Measurements from ENCODE around the gene CNTNAP5.

Gene CNTNAP5

GRCh38 chr2:124805060-124805459 is 780.0 kb downstream of the CNTNAP5 start:
- DNase-seq (ENCODE audit: low read depth) = no peak
- TF ChIP-seq MAX (IDR thresholded peaks at IDR 0.05; ENCODE audit: low read depth, low read length) = no peak
- TF ChIP-seq CTCF (IDR thresholded peaks at IDR 0.05; ENCODE audit: low read depth, low read length) = no peak
- no peak for TF ChIP-seq MYC (IDR thresholded peaks at IDR 0.05; ENCODE audit: low read depth, low read length)

GRCh38 chr2:124810132-124810531 is 785.0 kb downstream of the CNTNAP5 start:
- TF ChIP-seq POLR2A (IDR thresholded peaks at IDR 0.05; ENCODE audit: extremely low read depth, insufficient read length) (no peak), MAX (IDR thresholded peaks at IDR 0.05; ENCODE audit: low read depth, low read length) (no peak), CTCF (IDR thresholded peaks at IDR 0.05; ENCODE audit: low read depth, low read length) (peak; percentile 7), MYC (IDR thresholded peaks at IDR 0.05; ENCODE audit: low read depth, low read length) (no peak)
- peak; percentile 28 for DNase-seq (ENCODE audit: low read depth)
- H3K4me3 ChIP-seq (ENCODE audit: low read depth, low read length) = no peak overlapping the region

More at GRCh38 chr2:124805060-124805459, 780.0 kb downstream of the CNTNAP5 start:
- no peak overlapping the region for H3K4me3 ChIP-seq (ENCODE audit: low read depth, low read length)

DNA sequence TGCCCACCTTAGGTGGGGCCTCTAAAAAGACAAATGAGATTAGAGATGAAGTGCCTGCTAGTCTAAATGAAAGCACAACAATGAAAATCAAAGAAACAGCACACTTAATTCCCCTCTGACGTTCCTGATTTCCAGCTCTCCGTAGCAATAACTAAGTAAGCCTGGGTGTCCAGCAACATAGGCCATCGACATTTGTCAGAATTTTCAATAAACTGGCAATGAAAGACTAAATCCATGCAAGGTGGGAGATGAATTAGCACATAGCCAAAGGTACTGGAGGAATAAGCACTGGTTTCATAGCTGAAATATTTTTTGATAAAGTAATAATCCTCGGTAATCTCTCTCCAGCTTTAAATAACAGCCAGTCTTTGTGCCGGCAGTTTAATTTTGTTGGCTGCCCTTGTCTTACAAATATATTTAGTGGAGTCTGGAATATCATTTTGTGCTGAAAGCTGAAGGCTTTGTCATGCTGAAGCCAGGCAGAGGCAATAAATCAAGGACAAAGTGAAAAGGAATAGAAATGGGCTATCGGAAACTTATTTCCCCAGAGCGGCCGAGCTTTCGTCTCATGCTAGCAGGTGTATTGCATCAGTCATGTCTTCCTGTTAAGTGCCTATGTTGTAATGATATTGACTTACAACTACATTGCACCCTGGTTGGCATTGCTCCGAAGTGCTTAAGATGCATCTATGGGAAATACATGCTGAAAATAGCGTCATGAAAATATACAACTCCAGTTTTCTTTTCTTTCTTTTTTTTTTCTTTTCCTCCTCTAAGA is 790.1 kb downstream of the CNTNAP5 start:
- TF ChIP-seq CTCF (IDR thresholded peaks at IDR 0.05; ENCODE audit: low read depth, low read length) (no peak), MYC (IDR thresholded peaks at IDR 0.05; ENCODE audit: low read depth, low read length) (no peak), POLR2A (IDR thresholded peaks at IDR 0.05; ENCODE audit: extremely low read depth, insufficient read length) (no peak), MAX (IDR thresholded peaks at IDR 0.05; ENCODE audit: low read depth, low read length) (no peak)
- H3K4me3 ChIP-seq (ENCODE audit: low read depth, low read length) = no peak overlapping the region
- peak; percentile 6 for DNase-seq (ENCODE audit: low read depth)

GRCh38 chr2:124816007-124816406 is 790.9 kb downstream of the CNTNAP5 start:
- no peak overlapping the region for H3K4me3 ChIP-seq (ENCODE audit: low read depth, low read length)
- no peak for TF ChIP-seq MAX (IDR thresholded peaks at IDR 0.05; ENCODE audit: low read depth, low read length)
- TF ChIP-seq POLR2A (IDR thresholded peaks at IDR 0.05; ENCODE audit: extremely low read depth, insufficient read length) = no peak
- no peak for TF ChIP-seq MYC (IDR thresholded peaks at IDR 0.05; ENCODE audit: low read depth, low read length)
- no peak for TF ChIP-seq CTCF (IDR thresholded peaks at IDR 0.05; ENCODE audit: low read depth, low read length)
- DNase-seq (ENCODE audit: low read depth) = no peak

DNA sequence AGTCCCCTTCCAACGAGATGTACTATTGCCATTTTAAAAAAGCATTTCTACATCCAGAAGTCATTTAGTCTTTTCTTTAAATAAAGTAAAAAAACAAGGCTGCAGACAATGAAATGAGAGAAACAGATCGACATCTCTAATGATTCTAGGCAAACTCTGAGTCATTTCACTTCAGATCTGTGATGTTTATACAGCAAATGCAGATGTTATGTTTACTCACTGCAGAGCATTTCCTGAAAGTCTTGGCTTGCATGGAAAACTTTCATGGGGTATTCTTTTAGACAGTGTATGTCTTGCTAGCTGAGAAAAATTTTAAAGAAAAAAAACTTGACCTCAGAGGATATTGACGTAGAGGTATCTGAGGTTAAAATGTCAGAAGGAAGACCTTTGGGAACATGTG is 797.4 kb downstream of the CNTNAP5 start:
- TF ChIP-seq POLR2A (IDR thresholded peaks at IDR 0.05; ENCODE audit: extremely low read depth, insufficient read length) (no peak), MAX (IDR thresholded peaks at IDR 0.05; ENCODE audit: low read depth, low read length) (no peak), MYC (IDR thresholded peaks at IDR 0.05; ENCODE audit: low read depth, low read length) (no peak), CTCF (IDR thresholded peaks at IDR 0.05; ENCODE audit: low read depth, low read length) (no peak)
- no peak for DNase-seq (ENCODE audit: low read depth)
- no peak overlapping the region for H3K4me3 ChIP-seq (ENCODE audit: low read depth, low read length)
